GM19463 (cell line): ENCODE measurements around the gene GPRC6A.
"Not testable (repeated sequence)": the region's sequence is repeated elsewhere in the genome, so short reads cannot be mapped to it uniquely, and the experiment has no call there.

Experiments used
- ATAC-seq: cut with Tn5 transposase; IDR thresholded peaks from one replicate; pipeline ENCODE4 v1.9.1; 2021; ENCODE audit warnings: mild to moderate bottlenecking, moderate library complexity; ENCODE audit not compliant: unreplicated experiment

GPRC6A gene, protein sequence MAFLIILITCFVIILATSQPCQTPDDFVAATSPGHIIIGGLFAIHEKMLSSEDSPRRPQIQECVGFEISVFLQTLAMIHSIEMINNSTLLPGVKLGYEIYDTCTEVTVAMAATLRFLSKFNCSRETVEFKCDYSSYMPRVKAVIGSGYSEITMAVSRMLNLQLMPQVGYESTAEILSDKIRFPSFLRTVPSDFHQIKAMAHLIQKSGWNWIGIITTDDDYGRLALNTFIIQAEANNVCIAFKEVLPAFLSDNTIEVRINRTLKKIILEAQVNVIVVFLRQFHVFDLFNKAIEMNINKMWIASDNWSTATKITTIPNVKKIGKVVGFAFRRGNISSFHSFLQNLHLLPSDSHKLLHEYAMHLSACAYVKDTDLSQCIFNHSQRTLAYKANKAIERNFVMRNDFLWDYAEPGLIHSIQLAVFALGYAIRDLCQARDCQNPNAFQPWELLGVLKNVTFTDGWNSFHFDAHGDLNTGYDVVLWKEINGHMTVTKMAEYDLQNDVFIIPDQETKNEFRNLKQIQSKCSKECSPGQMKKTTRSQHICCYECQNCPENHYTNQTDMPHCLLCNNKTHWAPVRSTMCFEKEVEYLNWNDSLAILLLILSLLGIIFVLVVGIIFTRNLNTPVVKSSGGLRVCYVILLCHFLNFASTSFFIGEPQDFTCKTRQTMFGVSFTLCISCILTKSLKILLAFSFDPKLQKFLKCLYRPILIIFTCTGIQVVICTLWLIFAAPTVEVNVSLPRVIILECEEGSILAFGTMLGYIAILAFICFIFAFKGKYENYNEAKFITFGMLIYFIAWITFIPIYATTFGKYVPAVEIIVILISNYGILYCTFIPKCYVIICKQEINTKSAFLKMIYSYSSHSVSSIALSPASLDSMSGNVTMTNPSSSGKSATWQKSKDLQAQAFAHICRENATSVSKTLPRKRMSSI

DNA sequence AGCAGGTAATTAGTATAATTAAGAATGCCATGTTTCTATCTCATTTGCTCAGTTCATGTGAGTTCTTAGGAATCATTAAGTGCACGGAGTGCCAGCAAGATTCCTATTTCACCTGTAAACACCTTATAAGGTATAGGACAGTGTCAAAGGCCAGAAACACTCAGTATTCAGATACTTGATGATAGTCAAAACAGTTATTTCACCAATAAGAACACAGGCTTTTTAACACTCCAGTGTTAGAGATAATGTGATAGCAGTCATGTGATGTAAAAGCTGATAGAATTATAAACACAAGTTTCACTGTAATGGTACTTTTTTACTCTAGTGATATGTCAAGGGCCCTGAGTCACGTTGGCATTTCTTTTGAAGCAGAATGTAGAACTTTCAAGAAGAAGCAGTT lies at the start of gene GPRC6A:
TSS of gene GPRC6A (minus strand) at position 101 of the 400 bp plus-strand sequence. CDS start at position 31, 70 bp downstream.
- ATAC-seq, result no peak

DNA sequence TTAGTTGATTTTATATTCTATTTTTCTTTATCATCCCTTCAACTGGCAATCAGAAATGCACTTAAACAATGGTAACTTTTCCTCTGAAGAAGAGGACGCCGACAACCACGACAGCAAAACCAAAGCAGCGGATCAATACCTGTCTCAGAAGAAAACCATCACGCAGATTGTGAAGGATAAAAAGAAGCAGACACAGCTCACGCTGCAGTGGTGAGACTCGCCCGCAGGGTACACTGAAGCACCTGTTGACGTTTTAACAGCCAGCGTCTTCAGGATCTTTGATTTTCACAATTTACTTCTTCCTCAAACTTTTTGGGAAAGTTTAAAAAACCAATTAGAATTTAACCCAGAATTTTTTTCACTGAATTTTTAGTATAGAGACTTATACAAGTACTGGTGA lies 48.9 kb upstream of the GPRC6A start:
- no peak for ATAC-seq

DNA sequence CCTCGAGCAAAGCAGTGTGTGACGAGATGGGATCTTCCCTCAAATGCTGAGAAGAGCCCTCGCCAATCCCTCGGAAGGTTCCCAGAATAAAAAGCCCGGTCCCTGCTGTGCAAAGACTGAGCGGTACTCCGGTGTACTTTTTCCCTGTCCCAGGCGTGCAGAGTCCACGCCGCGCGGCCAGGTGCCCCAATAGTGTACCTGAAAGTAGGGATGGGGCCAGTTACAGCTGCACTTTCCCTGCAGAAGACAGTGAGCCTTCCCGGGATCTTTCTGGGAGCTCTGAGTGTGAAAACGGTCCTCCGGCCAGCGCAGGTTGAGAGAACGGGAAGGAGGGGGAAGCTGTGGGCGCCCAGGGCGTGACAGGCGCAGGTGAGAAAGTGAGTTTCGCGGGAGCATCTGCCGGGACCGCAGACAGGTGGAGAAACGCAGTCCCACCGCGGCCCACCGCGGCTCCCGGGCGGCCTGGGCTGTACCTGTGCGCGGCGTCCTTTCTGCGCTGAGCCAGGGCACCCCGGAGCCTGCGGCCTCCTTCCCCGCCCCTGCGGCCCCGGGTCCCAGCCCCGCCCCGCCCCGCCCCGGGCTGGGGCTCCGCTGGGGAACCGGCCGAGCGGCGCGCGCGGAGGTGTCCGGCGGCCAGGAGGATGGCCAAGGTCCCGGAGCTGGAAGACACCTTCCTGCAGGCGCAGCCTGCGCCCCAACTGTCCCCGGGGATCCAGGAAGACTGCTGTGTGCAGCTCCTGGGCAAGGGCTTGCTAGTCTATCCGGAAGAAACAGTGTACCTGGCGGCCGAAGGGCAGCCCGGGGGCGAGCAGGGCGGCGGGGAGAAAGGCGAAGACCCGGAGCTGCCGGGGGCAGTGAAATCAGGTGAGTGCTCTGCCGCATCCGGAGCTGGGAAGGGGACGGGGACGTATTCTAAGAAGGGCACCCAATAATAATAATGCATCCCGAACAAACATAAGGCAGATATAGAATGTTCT lies 48.0 kb upstream of the GPRC6A start, which contains the start of gene RFX6:
TSS of gene RFX6 (plus strand) at position 608 of the 977 bp plus-strand sequence. CDS start at position 642, 34 bp downstream.
- ATAC-seq, result no peak

DNA sequence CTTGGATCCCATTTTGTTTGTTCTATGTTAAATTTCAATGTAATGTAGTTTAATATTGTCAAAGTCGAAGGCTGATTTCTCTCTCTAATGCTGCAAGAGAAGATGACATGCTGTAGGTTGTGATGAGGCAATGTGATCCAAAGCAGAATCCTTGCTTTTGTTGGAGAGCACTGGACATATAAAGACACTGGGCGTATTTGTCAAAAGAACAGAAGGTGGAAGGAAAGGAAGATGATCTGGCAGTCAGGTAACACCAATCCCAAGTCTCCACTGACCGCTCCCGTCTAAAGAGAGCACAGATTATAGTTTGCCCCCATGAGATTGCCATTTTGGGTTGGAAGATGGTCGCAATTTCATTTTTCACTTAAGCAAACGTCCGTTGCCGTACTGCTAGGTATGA lies 47.2 kb upstream of the GPRC6A start:
- ATAC-seq, result no peak

DNA sequence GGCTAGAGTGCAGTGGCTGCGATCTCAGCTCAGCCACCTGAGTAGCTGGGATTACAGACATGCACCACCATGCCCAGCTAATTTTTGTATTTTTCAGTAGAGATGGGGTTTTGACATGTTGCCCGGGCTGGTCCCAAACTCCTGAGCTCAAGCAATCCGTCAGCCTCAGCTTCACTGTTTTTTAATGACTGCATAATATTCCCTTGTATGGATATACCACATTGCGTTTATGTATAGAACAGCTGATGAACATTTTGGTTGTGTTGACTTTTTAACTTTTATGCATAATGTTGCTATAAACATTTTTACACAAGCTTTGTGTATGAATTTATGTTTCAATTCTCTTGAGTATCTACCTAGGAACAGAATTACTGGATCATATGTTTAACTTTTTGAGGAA lies 43.9 kb upstream of the GPRC6A start:
- no peak for ATAC-seq

DNA sequence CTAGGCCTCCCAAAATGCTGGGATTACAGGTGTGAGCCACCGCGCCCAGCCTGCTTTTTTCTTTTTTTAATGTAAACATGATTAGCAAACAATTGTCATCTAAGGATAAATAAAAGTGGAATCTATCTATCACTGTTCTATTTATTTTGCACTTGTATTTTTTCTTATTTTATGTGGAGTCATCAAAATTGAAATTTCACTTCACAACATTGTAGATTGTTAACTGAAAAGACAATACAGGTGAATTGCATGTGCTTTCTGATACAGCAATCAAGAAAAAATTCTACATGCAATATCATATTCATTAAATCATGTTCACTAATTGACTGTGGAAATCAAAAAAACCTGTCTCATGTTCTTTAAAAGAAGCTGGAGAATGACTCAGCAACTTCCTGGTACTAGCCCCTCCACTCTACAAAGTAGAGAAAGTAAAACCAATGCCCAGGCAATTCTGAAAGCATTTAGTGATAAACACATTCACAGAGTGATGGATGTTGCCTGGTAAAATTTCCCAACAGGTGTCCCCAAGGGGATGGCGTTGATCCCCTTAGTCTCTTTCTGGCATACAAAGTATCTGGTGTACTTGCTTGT lies 37.5 kb upstream of the GPRC6A start:
- peak; percentile 67 for ATAC-seq

DNA sequence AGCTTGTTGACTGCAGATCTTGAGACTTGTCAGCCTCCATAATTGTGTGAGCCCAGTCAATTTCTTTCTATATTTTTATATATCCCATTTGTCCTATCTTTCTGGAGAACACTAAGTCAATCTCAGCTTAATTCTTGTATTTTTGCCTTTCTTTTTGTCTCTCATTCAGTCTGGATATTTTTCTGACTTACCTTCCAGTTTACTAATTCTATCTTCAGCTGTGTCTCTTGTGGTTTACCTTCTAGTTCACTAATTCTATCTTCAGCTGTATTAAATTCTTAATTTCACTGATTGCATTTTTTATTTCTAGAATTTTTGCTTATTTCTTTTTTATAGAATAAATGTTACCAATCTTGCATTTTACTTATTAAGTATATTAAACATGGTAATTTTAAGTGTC lies 30.4 kb upstream of the GPRC6A start:
- ATAC-seq, result no peak

DNA sequence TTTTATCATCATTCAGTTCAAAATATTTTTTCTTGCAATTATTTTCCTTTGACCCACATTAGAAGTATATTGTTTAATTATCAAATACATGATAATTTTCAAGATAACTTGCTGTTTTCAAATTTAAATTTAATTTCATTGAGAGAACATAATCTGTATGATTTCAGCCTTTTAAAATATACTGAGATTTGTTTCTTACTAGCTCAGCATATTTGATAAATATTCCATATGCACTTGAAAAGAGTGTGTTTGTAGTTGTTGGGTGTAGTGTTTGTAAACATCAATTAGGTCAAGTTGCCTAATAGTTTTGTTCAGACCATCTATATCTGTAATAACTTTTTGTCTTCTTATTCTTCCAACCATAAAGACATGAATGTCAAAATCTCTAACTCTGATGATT lies 29.2 kb upstream of the GPRC6A start:
- ATAC-seq, result no peak

DNA sequence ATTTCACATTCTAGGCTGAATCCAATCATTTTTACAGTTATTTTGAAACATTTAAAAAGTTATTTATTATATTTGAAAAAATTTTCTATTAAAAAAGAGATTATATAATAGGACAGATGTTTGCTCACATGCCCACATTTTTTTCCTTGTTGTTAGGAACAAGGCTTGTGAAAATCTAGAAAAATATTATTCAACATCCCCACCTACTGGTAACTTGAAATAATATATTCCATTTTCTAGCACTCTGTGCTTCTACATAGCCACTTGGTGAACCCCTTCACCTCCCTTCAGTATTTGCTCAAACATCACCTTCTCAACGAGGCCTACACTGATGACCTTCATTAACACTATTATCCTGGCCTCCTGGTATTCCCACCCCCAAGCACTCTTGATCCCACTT lies 18.3 kb upstream of the GPRC6A start:
- ATAC-seq, result no peak

DNA sequence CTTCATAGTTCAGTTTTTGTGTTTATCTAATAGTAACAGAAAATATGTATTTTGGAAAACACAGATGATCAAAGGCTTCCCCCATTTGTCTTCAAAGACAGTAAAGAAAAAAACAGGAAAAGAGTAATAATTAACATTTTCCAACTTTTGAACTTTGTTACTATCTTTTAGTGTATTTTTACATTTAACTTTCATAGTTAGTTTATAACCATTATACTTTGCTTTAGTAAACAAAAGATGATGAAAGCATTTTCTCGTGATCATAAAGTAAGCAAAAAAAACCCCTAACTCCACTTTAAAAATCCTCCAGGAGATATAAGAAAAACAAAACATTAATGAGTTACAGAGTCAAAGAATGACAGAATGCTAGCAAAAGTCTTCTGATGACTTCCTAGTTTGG lies 13.6 kb upstream of the GPRC6A start:
- no peak for ATAC-seq

DNA sequence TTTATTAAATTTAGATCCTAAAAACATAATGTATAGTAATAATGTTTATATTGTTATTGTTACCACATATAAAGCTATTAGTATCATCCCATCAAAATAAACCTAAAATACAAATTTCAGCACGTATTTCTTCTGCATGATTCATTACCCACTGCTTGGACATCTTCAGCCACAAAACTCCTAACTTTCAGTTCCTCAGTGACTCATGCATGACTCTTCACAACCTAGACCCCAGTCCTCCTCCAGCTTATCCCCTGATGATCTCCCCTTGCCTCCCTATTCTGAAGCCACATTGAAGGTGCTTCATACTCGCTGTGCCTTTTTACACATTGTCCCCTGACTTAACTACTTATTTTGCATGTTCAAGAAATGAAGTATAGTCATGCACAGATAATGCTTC lies 11.2 kb upstream of the GPRC6A start:
- ATAC-seq, result no peak

DNA sequence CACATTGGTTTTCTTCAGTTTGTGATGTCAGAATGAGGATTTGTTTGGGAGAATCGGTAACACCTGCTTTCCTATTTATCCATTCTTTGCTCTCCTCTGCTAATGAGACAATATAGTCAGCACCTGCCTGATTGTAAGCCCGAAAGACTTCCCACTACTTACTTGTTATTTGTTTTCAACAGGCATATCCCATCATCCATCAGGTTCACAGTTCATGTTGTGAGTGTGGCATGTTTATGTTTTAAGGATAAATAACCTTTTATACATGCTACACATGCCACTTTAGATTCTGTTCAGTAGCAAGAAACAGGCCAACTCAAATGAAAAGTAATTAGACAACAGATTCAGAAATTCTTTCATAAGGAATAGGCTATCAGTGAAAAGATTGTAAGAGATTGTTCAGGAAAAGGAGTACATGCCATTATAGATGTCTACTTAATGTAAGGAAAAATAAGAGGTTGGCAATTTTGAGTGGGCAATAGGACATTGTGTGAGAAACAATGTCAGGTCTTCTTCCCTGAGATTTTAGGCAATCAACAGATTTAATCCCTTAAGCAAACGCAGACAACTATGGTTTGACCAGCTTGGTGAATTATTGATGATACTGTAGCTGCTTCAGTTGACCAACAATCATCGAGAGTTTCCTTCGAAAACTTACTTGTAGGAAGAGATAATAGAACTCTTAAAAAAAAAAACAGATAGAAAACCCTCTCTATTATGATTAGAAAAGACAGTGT lies 7.9 kb upstream of the GPRC6A start:
- ATAC-seq, result no peak

DNA sequence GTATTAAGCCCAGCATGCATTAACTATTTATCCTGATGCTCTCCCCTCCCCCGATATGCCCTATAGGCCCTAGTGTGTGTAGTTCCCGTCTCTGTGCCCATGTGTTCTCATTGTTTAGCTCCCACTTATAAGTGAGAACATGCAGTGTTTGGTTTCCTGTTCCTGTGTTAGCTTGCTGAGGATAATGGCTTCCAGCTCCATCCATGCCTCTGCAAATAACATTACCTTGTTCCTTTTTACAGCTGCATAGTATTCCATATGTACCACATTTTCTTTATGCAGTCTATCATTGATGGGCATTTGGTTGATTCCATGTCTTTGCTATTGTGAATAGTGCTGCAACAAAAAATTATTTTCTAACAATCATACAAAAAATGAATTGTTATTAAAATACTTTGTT lies 5.6 kb upstream of the GPRC6A start:
- ATAC-seq, result not testable (repeated sequence)

DNA sequence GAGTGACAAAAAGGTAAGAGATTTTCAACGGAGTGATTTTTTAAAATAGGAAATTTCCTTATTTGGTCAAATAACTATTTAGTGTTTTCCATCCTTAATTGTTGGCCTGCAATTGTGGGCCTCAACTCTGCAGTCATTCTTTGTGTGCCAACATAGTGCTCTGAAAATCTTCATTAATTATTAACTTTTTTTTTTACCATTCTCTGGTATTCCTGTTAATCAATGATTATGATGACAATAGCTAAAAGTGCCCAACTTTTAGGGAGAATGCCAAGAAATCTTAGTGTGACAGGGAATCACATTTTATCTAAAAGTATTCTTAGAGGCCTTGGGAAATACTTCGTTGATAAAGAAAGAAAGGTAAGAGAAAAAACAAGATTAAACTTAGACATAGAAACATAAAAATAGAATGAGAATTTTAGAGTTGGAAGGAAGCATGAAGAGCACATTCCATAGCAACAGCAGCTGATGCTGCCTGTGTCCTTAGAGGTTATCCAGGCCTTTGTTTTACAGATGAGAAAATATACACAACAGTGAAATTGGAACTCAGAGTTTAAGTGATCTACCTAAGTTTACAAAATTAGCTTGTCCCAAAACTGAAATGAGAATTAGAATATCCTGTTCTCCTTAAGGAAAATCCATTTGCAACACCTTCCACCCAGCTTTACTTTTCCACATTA lies 1.2 kb downstream of the GPRC6A start:
- no peak for ATAC-seq

DNA sequence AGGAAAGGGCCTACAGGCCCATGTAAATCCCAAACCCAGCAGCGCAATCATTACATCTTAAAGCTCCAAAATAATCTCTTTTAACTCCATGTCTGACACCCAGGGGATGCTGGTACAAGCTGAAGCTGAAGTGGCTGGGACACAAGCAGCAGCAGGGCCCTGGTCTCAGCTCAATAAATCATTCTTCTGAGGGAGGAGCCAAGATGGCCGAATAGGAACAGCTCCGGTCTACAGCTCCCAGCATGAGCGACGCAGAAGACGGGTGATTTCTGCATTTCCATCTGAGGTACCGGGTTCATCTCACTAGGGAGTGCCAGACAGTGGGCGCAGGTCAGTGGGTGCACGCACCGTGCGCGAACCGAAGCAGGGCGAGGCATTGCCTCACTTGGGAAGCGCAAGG lies 12.5 kb downstream of the GPRC6A start:
- ATAC-seq, result not testable (repeated sequence)

DNA sequence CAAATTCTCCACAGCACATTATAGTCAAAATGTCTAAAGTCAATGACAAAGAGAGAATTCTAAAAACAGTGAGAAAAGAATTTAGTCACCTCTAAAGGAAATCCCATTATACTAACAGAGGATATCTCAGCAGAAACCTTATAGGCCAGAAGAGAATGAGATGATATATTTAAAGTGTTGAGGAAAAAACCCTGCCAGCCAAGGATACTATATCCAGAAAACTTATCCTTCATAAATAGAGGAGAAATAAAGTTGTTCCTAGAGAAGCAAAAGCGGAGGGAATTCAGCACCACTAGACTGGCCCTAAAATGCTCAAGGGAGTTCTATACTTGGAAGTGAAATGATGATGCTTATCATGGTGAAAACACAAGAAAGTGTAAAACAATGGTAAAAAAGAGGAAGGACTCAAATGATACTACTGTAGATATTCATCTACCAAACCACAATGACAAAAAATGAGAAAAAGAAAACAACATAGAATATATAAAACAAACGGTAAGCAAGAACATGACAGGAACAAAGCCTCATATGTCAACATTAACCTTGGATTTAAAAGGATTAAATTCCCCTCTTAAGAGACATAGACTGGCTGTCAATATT lies 16.7 kb downstream of the GPRC6A start:
- no peak for ATAC-seq

DNA sequence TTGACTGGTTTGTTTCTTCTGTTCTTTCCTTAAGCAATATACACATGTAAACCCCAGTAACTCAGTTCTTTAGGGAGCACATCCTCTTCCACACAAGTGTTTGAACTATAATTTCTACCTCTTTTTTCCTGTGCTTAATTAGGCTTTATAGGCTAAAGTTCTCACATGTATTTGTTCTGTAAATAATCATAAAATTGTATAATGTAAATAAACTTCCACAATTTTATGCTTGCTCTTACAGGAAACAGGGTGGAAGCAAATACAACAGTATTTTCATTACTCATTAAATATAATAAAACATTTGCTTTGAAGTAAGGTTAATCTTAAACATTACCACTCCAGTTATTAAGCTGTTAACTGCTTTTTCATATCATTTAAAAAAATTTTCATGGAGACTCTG lies 26.9 kb downstream of the GPRC6A start:
- ATAC-seq, result no peak

DNA sequence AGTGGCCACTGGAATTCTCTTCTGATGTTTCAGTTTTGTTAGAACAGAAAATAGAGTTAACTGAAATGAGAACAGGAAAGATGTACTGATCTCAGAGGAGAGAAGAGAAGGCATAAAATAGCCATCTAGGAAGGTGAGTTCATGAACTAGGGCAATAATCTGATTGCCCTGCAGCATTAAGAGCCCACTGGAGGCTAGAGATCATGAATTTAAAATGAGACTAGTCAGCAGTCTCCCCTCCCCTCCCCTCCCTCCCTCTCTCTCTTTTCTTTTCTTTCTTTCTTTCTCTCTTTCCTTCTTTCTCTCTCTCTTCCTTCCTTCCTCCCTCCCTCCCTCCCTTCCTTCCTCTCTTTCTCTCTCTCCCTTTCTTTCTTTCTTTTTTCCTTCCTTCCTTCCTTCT lies 28.9 kb downstream of the GPRC6A start:
- no peak for ATAC-seq

DNA sequence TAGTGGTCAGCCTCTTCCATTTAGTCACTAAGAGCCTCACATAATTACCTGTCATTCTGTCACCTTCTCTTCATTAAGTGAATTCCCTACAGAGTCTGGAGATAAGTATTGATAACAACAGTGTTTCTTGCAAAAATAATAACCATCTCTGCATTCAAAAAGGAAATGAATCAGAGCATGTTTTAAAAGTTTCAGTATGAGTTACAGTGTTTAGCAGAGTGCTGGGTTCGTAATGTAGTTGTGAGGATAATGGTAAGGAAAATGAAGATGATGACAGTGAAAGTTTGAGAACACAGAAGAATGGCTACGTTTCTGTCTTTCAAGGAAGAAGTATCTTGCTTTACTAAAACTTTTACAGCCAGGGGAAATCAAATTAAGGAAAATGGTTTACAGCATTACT lies 31.3 kb downstream of the GPRC6A start:
- ATAC-seq, result no peak
